Dermis lymphatic vessel endothelial cell (primary cell): ENCODE data around the gene C17orf75. TPM values are rescaled to one million over a fixed set of nuclear protein-coding genes. Genes with fewer than 3 reads are reported as not detected.

ENCODE experiments used
- total RNA-seq: library from RNA; depleted of rRNA; stranded (reverse); fragments of >200 nt; gene quantifications from 2 replicates; pipeline ENCODE4 v1.2.1, GENCODE V29; 2014

C17orf75 gene
- total RNA-seq, result 23.5 and 23.8 TPM in 2 replicates

GRCh38 chr17:32341857-32342602, at the start of gene C17orf75:
TSS of gene C17orf75 (minus strand) at chr17:32342173. CDS start at chr17:32342139, 34 bp downstream.

GRCh38 chr17:32349854-32350665, 8.1 kb upstream of the C17orf75 start, which contains the start of gene ZNF207:
TSS of gene ZNF207 (plus strand) at chr17:32350157. CDS start at chr17:32350286, 129 bp downstream.

Other genes with a start within 250 kb of the C17orf75 start
- gene RHOT1, start 199.7 kb downstream of the C17orf75 start, total RNA-seq, result 27.6 and 28.0 TPM in 2 replicates
- under 0.01 TPM in 2 replicates for gene RHBDL3, start 76.3 kb downstream of the C17orf75 start, total RNA-seq
- 67.6 and 89.1 TPM in 2 replicates for gene ZNF207, start 8.0 kb upstream of the C17orf75 start, total RNA-seq
- gene PSMD11, start 102.3 kb upstream of the C17orf75 start, total RNA-seq, result 86.9 and 99.6 TPM in 2 replicates
- gene CDK5R1, start 144.8 kb upstream of the C17orf75 start, total RNA-seq, result 0.98 and 1.9 TPM in 2 replicates